Pancreas (tissue), 10 donors: ENCODE measurements around the gene OSCAR. TPM values are rescaled to one million over a fixed set of nuclear protein-coding genes. Genes with fewer than 3 reads are reported as not detected.

ENCODE experiments used
- ATAC-seq, 4 donors: fragments of 200-7000 bp; cut with Tn5 transposase; one replicate each; pipeline versions ENCODE4 v1.8.0 to v1.9.1; 2020; ENCODE audit warnings: mild to moderate bottlenecking in 4 of 4, moderate library complexity in 4 of 4
- DNase-seq, 6 donors: peaks; one replicate each; pipeline ENCODE4 v3.0.0-alpha.2; 2020
- FAIRE-seq: peaks from 2 replicates; lab custom pipeline; 2012; peaks lifted over from hg19 to GRCh38; lab: Jason Lieb, UNC
- H3K27ac ChIP-seq, 4 donors: fragments of 200-600 bp; sonication (generic); 1 replicate in 3 of 4; 2 replicates in 1 of 4; pipeline versions ENCODE4 v1.5.0 to v1.8.0; 2020
- H3K27me3 ChIP-seq, 4 donors: fragments of 200-600 bp; one replicate each; pipeline ENCODE4 v1.8.0; 2021
- H3K36me3 ChIP-seq, 3 donors: fragments of 200-600 bp; sonication (generic) in 1 of 3; one replicate each; pipeline versions ENCODE4 v1.5.0 to v1.8.0; 2020 to 2021
- H3K4me1 ChIP-seq, 3 donors: fragments of 200-600 bp; one replicate each; pipeline ENCODE4 v1.8.0; 2021
- H3K4me3 ChIP-seq, 4 donors: fragments of 200-600 bp; sonication (generic) in 2 of 4; one replicate each; pipeline versions ENCODE4 v1.5.0 to v1.8.0; 2020 to 2021
- H3K9me3 ChIP-seq, 4 donors: fragments of 200-600 bp; one replicate each; pipeline ENCODE4 v1.8.0; 2021
- WGBS, 2 donors: extraction: QIAGEN DNeasy Blood & Tissue Kit; methylation state at CpG; one replicate each; pipeline ENCODE4 v1.1.7; 2013; 5-methylcytosine and 5-hydroxymethylcytosine counted together
- intact Hi-C, 3 donors: fragments of 100-400 bp; cut with DNase I; formaldehyde crosslinking; loops; one replicate each; pipeline versions ENCODE4 v1.11.1 to v1.14.2; 2022
- polyA plus RNA-seq, 2 donors: library from polyadenylated mRNA; stranded (reverse); fragments of 200-250 nt; gene quantifications; one replicate each; pipeline ENCODE4 v1.2.3, GENCODE V29; 2013
- total RNA-seq, 6 donors: library from RNA; stranded (reverse); fragmentation: NEBNext Ultra II Directional in 4 of 6; extraction: Animal tissue kit (Norgen Biotek cat#: 25700) in 4 of 6; gene quantifications; one replicate each; pipeline versions ENCODE4 v1.2.1 to v1.2.4, GENCODE V29; 2021 to 2023
- TF ChIP-seq, protein P1 (sequence below), 4 donors: fragments of 200-600 bp; sonication (generic) in 3 of 4; IDR thresholded peaks; one replicate each; pipeline versions ENCODE4 v1.5.0 to v1.8.0; 2021; ENCODE audit warnings: antibody characterized with exemption in 4 of 4
- donor health status: healthy with polysubstance abuse.
- donor health status: DM: no; HTN: no; CAD: no; lungs with moderate emphysema.
- donor health status: DM: no; HTN: no; CAD: no.
- donor health status: control.
- donor health status: control.
- donor health status: Bipolar disorder and iron deficiency.
- donor health status: DM: yes; HTN: yes; CAD: no.
- donor health status: DM: no; HTN: no; CAD: no.
- donor health status: DM: no; HTN: no; CAD: no.
- donor health status: DM: yes; HTN: yes; CAD: no.

Gene OSCAR
- total and polyA plus RNA-seq, 8 donors: 0.41 to 3.2 (median 1.0) TPM; not detected in 1

DNA sequence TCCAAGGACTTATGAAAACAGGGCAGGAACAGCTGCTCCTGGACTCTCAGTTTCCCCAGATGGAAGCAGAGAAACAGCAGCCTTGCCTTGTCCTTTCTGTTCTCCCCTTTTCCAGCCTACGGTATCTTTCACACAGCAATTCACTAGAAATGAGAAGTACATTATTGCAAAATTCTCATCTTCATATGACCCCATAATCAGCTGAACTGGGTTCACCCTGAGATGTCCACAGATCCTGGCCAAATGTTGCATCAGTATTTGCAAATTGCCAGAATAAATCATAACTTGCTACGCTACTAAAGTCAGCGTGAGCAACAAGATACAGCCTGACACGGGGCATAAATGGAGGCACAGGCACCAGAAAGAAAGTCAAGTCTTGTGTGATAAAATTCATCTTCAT lies 53.0 kb downstream of the OSCAR start:
- Histone ChIP-seq H3K4me1 (no peaks in the 10 kb centered on the region), H3K4me3 (no peak overlapping the region), H3K9me3 (no peaks in the 10 kb centered on the region), H3K36me3 (no peaks in the 10 kb centered on the region), H3K27ac (no peak overlapping the region), H3K27me3 (no peaks in the 10 kb centered on the region)
- intact Hi-C loops: no loop called here
- WGBS, 2 donors: 58 to 67% methylated on average over 4 of the region's 4 CpGs
- DNase-seq (no peak), FAIRE-seq (no peak), ATAC-seq (no peak)
- TF ChIP-seq, protein P1, sequence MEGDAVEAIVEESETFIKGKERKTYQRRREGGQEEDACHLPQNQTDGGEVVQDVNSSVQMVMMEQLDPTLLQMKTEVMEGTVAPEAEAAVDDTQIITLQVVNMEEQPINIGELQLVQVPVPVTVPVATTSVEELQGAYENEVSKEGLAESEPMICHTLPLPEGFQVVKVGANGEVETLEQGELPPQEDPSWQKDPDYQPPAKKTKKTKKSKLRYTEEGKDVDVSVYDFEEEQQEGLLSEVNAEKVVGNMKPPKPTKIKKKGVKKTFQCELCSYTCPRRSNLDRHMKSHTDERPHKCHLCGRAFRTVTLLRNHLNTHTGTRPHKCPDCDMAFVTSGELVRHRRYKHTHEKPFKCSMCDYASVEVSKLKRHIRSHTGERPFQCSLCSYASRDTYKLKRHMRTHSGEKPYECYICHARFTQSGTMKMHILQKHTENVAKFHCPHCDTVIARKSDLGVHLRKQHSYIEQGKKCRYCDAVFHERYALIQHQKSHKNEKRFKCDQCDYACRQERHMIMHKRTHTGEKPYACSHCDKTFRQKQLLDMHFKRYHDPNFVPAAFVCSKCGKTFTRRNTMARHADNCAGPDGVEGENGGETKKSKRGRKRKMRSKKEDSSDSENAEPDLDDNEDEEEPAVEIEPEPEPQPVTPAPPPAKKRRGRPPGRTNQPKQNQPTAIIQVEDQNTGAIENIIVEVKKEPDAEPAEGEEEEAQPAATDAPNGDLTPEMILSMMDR (IDR thresholded peaks at IDR 0.05): no peak

- TF ChIP-seq, protein P1 (IDR thresholded peaks at IDR 0.05): no peak
- Histone ChIP-seq H3K4me3 (no peak overlapping the region), H3K4me1 (no peaks in the 10 kb centered on the region), H3K27ac (no peak overlapping the region), H3K9me3 (no peaks in the 10 kb centered on the region), H3K36me3 (no peaks in the 10 kb centered on the region), H3K27me3 (no peaks in the 10 kb centered on the region)
- FAIRE-seq (no peak), ATAC-seq (no peak), DNase-seq (no peak)
- WGBS, 2 donors: 28 to 43% methylated on average over 2 of the region's 2 CpGs
- intact Hi-C loops: no loop called here
Measured at GRCh38 chr19:54045771-54046170, 54.8 kb downstream of the OSCAR start.

Other genes with a start within 250 kb of the OSCAR start
- 10 to 100 TPM; 21.5 to 57.6 (median 31.0) TPM for gene MYADM, start 232.9 kb downstream of the OSCAR start, total RNA-seq
- gene MYADM, start 232.9 kb downstream of the OSCAR start, polyA plus RNA-seq: 10 to 100 TPM; 14.0 to 40.6 TPM
- under 1 TPM in 5 of 6 donors, not detected in 1; 0.16 to 0.38 (median 0.18) TPM for gene PRKCG, start 218.6 kb downstream of the OSCAR start, total RNA-seq
- 1 to 10 TPM in 1 of 2 donors, under 1 TPM in 1; 0.99 to 2.2 TPM for gene PRKCG, start 218.6 kb downstream of the OSCAR start, polyA plus RNA-seq
- under 1 TPM in 2 of 6 donors, not detected in 4; 0.04 to 0.09 TPM for gene CACNG7, start 191.5 kb downstream of the OSCAR start, total RNA-seq
- gene CACNG7, start 191.5 kb downstream of the OSCAR start, polyA plus RNA-seq: under 1 TPM; 0.02 to 0.08 TPM
- gene CACNG8, start 137.9 kb downstream of the OSCAR start, total RNA-seq: under 1 TPM in 5 of 6 donors, not detected in 1; under 0.01 to 0.06 (median 0.03) TPM
- under 1 TPM; 0.02 to 0.04 TPM for gene CACNG8, start 137.9 kb downstream of the OSCAR start, polyA plus RNA-seq
- gene CACNG6, start 109.2 kb downstream of the OSCAR start, total RNA-seq: not detected
- not detected for gene CACNG6, start 109.2 kb downstream of the OSCAR start, polyA plus RNA-seq
- gene VSTM1, start 36.9 kb downstream of the OSCAR start, total RNA-seq: not detected
- not detected for gene VSTM1, start 36.9 kb downstream of the OSCAR start, polyA plus RNA-seq
- not detected for gene TARM1, start 19.4 kb downstream of the OSCAR start, total RNA-seq
- gene TARM1, start 19.4 kb downstream of the OSCAR start, polyA plus RNA-seq: not detected
- gene NDUFA3, start 2.1 kb upstream of the OSCAR start, total RNA-seq: 10 to 100 TPM; 27.7 to 52.1 (median 45.1) TPM
- 100 to 1,000 TPM; 107 to 166 TPM for gene NDUFA3, start 2.1 kb upstream of the OSCAR start, polyA plus RNA-seq
- 1 to 10 TPM; 3.8 to 8.8 (median 5.0) TPM for gene TFPT, start 14.9 kb upstream of the OSCAR start, total RNA-seq
- gene TFPT, start 14.9 kb upstream of the OSCAR start, polyA plus RNA-seq: 10 to 100 TPM; 16.1 to 16.6 TPM
- 10 to 100 TPM; 14.4 to 27.2 (median 19.5) TPM for gene PRPF31, start 15.0 kb upstream of the OSCAR start, total RNA-seq
- gene PRPF31, start 15.0 kb upstream of the OSCAR start, polyA plus RNA-seq: 10 to 100 TPM; 45.0 to 47.1 TPM
- gene CNOT3, start 37.0 kb upstream of the OSCAR start, total RNA-seq: 10 to 100 TPM; 16.8 to 28.5 (median 21.3) TPM
- 10 to 100 TPM; 39.0 to 40.0 TPM for gene CNOT3, start 37.0 kb upstream of the OSCAR start, polyA plus RNA-seq
- 1 to 10 TPM; 2.1 to 5.1 (median 4.4) TPM for gene LENG1, start 58.9 kb upstream of the OSCAR start, total RNA-seq
- gene LENG1, start 58.9 kb upstream of the OSCAR start, polyA plus RNA-seq: 1 to 10 TPM; 9.6 to 9.7 TPM
- 10 to 100 TPM; 51.8 to 66.5 (median 56.2) TPM for gene TMC4, start 72.4 kb upstream of the OSCAR start, total RNA-seq
- 10 to 100 TPM; 80.0 to 88.9 TPM for gene TMC4, start 72.4 kb upstream of the OSCAR start, polyA plus RNA-seq
- 10 to 100 TPM; 18.8 to 47.2 (median 27.3) TPM for gene MBOAT7, start 88.8 kb upstream of the OSCAR start, total RNA-seq
- 10 to 100 TPM; 32.6 to 34.7 TPM for gene MBOAT7, start 88.8 kb upstream of the OSCAR start, polyA plus RNA-seq
- gene TSEN34, start 90.5 kb upstream of the OSCAR start, total RNA-seq: 10 to 100 TPM; 16.8 to 24.7 (median 19.4) TPM
- 10 to 100 TPM; 19.5 to 33.3 TPM for gene TSEN34, start 90.5 kb upstream of the OSCAR start, polyA plus RNA-seq
- gene RPS9, start 100.1 kb upstream of the OSCAR start, total RNA-seq: 1,000 to 10,000 TPM in 4 of 6 donors, 100 to 1,000 TPM in 2; 815 to 1,921 (median 1,191) TPM
- 1,000 to 10,000 TPM; 2,302 to 2,340 TPM for gene RPS9, start 100.1 kb upstream of the OSCAR start, polyA plus RNA-seq
- 1 to 10 TPM in 3 of 6 donors, under 1 TPM in 3; 0.47 to 5.6 (median 1.6) TPM for gene LILRB3, start 122.2 kb upstream of the OSCAR start, total RNA-seq
- 1 to 10 TPM; 1.3 to 2.4 TPM for gene LILRB3, start 122.2 kb upstream of the OSCAR start, polyA plus RNA-seq
- 1 to 10 TPM in 2 of 6 donors, under 1 TPM in 4; 0.20 to 2.4 (median 0.62) TPM for gene LILRA6, start 142.0 kb upstream of the OSCAR start, total RNA-seq
- under 1 TPM; 0.31 to 0.38 TPM for gene LILRA6, start 142.0 kb upstream of the OSCAR start, polyA plus RNA-seq
- gene LILRB5, start 156.5 kb upstream of the OSCAR start, total RNA-seq: 1 to 10 TPM in 3 of 6 donors, under 1 TPM in 3; 0.23 to 3.1 (median 1.1) TPM
- 1 to 10 TPM in 1 of 2 donors, under 1 TPM in 1; 0.56 to 1.4 TPM for gene LILRB5, start 156.5 kb upstream of the OSCAR start, polyA plus RNA-seq
- 1 to 10 TPM in 3 of 6 donors, under 1 TPM in 3; 0.19 to 3.9 (median 1.2) TPM for gene LILRB2, start 180.3 kb upstream of the OSCAR start, total RNA-seq
- gene LILRB2, start 180.3 kb upstream of the OSCAR start, polyA plus RNA-seq: 1 to 10 TPM; 1.4 to 1.6 TPM
- gene LILRA5, start 212.4 kb upstream of the OSCAR start, total RNA-seq: 1 to 10 TPM in 2 of 6 donors, under 1 TPM in 4; 0.20 to 1.7 (median 0.51) TPM
- gene LILRA5, start 212.4 kb upstream of the OSCAR start, polyA plus RNA-seq: 1 to 10 TPM in 1 of 2 donors, under 1 TPM in 1; 0.34 to 1.1 TPM
- 1 to 10 TPM in 1 of 6 donors, under 1 TPM in 1, not detected in 4; 0.24 to 2.4 TPM for gene LILRA4, start 238.4 kb upstream of the OSCAR start, total RNA-seq
- gene LILRA4, start 238.4 kb upstream of the OSCAR start, polyA plus RNA-seq: not detected